Naive thymus-derived CD4-positive, alpha-beta T cell (primary cell): ENCODE results near the gene FAM131C. TPM values are rescaled to one million over a fixed set of nuclear protein-coding genes. Genes with fewer than 3 reads are reported as not detected.
"Not testable (repeated sequence)": the region's sequence is repeated elsewhere in the genome, so short reads cannot be mapped to it uniquely, and the experiment has no call there.

Source experiments
- ATAC-seq: fragments of 150-1000 bp; cut with Tn5 transposase; 2 replicates; pipeline ENCODE4 v1.10.0; 2021; ENCODE audit warnings: mild to moderate bottlenecking, moderate library complexity
- CTCF ChIA-PET: fragments of 350-600 bp; sonication (Branson Sonifier 250); formaldehyde crosslinking; loops from one replicate; lab custom pipeline; 2021; ENCODE audit warnings: antibody characterized with exemption; lab: Charles Lee
- POLR2A ChIA-PET: fragments of 350-600 bp; sonication (Branson Sonifier 250); formaldehyde crosslinking; loops from one replicate; lab custom pipeline; 2021; ENCODE audit warnings: antibody characterized with exemption, inconsistent platforms; lab: Charles Lee
- DNase-seq, 9 donors: peaks; one replicate each; pipeline versions ENCODE4 v3.0.0 to v3.0.0-alpha.2; 2020 to 2022; ENCODE audit warnings: mixed read lengths in 1 of 9
- H3K27ac ChIP-seq: one replicate; pipeline ENCODE4 v1.7.0; 2013; ENCODE audit warnings: mild to moderate bottlenecking, low read depth, low read length, moderate library complexity
- H3K27me3 ChIP-seq, 2 donors: one replicate each; pipeline ENCODE4 v1.7.0; 2013; ENCODE audit warnings: low read length in 2 of 2, mild to moderate bottlenecking in 2 of 2, moderate library complexity in 2 of 2; ENCODE audit not compliant: control insufficient read depth in 2 of 2, insufficient read depth in 2 of 2
- H3K36me3 ChIP-seq, 3 experiments: 1 replicate in 2 of 3; 2 replicates in 1 of 3; pipeline ENCODE4 v1.7.0; 2013; ENCODE audit warnings: low read length in 3 of 3, mild to moderate bottlenecking in 3 of 3, moderate library complexity in 1 of 3; ENCODE audit not compliant: insufficient read depth in 3 of 3, control insufficient read depth in 2 of 3
- H3K4me1 ChIP-seq, 2 donors: one replicate each; pipeline ENCODE4 v1.7.0; 2013; ENCODE audit warnings: low read length in 2 of 2, mild to moderate bottlenecking in 2 of 2, moderate library complexity in 1 of 2; ENCODE audit not compliant: control insufficient read depth in 2 of 2, insufficient read depth in 2 of 2
- H3K4me3 ChIP-seq: 2 replicates; pipeline ENCODE4 v1.7.0; 2013; ENCODE audit warnings: mild to moderate bottlenecking, low read length
- H3K9me3 ChIP-seq, 3 experiments: 1 replicate in 2 of 3; 2 replicates in 1 of 3; pipeline ENCODE4 v1.7.0; 2013; ENCODE audit warnings: low read length in 3 of 3; ENCODE audit not compliant: control insufficient read depth in 2 of 3
- H3K27ac Mint-ChIP-seq, 9 donors: one replicate each; pipeline ENCODE4 v1.8.0; 2020 to 2022; ENCODE audit warnings: mixed read lengths in 9 of 9, mild to moderate bottlenecking in 8 of 9, moderate library complexity in 5 of 9, inconsistent platforms in 2 of 9
- H3K27me3 Mint-ChIP-seq, 5 donors: one replicate each; pipeline ENCODE4 v1.8.0; 2021 to 2022; ENCODE audit warnings: mixed read lengths in 5 of 5, mild to moderate bottlenecking in 1 of 5
- H3K36me3 Mint-ChIP-seq, 5 donors: one replicate each; pipeline ENCODE4 v1.8.0; 2020 to 2022; ENCODE audit warnings: mixed read lengths in 5 of 5, mild to moderate bottlenecking in 3 of 5, inconsistent platforms in 1 of 5
- H3K4me1 Mint-ChIP-seq, 7 donors: one replicate each; pipeline ENCODE4 v1.8.0; 2020 to 2022; ENCODE audit warnings: mixed read lengths in 7 of 7, mild to moderate bottlenecking in 3 of 7, inconsistent platforms in 1 of 7
- H3K4me3 Mint-ChIP-seq, 10 donors: one replicate each; pipeline ENCODE4 v1.8.0; 2020 to 2022; ENCODE audit warnings: mild to moderate bottlenecking in 10 of 10, mixed read lengths in 10 of 10, moderate library complexity in 6 of 10, inconsistent platforms in 2 of 10
- H3K9me3 Mint-ChIP-seq, 11 donors: one replicate each; pipeline ENCODE4 v1.8.0; 2020 to 2022; ENCODE audit warnings: mixed read lengths in 11 of 11, mild to moderate bottlenecking in 4 of 11, inconsistent platforms in 1 of 11, moderate library complexity in 1 of 11
- intact Hi-C, 2 donors: fragments of 100-400 bp; cut with micrococcal nuclease; formaldehyde crosslinking; loops; one replicate each; pipeline ENCODE4 v1.15.1; 2023
- polyA plus RNA-seq, 2 donors: library from polyadenylated mRNA; unstranded; fragments of 300-500 nt; fragmentation: Illumina TruSeq; gene quantifications; one replicate each; pipeline ENCODE4 v1.2.3, GENCODE V29; 2021
- total RNA-seq, 6 experiments: library from RNA in 5 of 6; stranded (reverse) in 5 of 6; gene quantifications; 1 replicate in 5 of 6; 2 replicates in 1 of 6; pipeline ENCODE4 v1.2.3 and lab custom pipeline; 2021 to 2026

The FAM131C gene
- total and polyA plus RNA-seq, 7 experiments from 2014 or later = 1.3 TPM; not detected in 6

DNA sequence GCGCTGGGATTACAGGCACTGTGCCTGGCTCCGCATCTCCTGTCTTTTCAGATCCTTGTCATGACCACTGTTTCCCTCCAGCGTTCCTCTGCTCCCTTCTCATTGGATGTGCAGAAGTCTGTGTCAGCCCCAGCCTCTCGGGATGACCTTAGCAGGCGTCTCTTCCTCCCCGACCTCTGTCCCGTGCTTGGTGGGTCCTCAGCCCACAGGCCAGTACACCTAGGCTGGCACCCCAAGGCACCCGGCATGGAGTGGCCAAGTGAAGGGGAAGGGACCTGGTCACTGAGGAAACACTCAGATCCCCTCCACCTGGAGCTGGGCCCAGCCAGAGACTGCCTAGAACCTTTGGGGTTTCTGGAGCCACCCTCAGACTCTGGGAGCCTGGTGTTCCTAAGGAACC lies 32.3 kb downstream of the FAM131C start:
- no peak overlapping the region for H3K27ac Mint-ChIP-seq
- CTCF ChIA-PET = no interaction called here
- intact Hi-C loops = no loop called here

GRCh38 chr1:16039871-16040270 lies 33.6 kb downstream of the FAM131C start:
- DNase-seq, H3K9me3 Mint-ChIP-seq, H3K36me3 Mint-ChIP-seq, H3K27ac Mint-ChIP-seq, H3K9me3 ChIP-seq, POLR2A ChIA-PET, H3K4me3 Mint-ChIP-seq, H3K27ac ChIP-seq, H3K4me1 Mint-ChIP-seq, H3K27me3 ChIP-seq, CTCF ChIA-PET, H3K4me3 ChIP-seq, intact Hi-C loops, H3K36me3 ChIP-seq, H3K27me3 Mint-ChIP-seq, ATAC-seq, H3K4me1 ChIP-seq: not testable (repeated sequence)

More for the DNA sequence above, 32.3 kb downstream of the FAM131C start:
- Histone ChIP-seq H3K36me3 (no peaks in the 10 kb centered on the region), H3K4me1 (no peaks in the 10 kb centered on the region), H3K27ac (no peak overlapping the region), H3K9me3 (no peaks in the 10 kb centered on the region), H3K27me3 (no peaks in the 10 kb centered on the region), H3K4me3 (no peak overlapping the region)
- Mint-ChIP-seq H3K27me3 (peaks cover 0 to 5% (median 0%) of the 10 kb centered on the region in 5 donors), H3K9me3 (peaks cover 0 to 1% (median 0%) of the 10 kb centered on the region in 11 donors), H3K4me1 (no peaks in the 10 kb centered on the region), H3K36me3 (no peaks in the 10 kb centered on the region), H3K4me3 (no peak overlapping the region)
- ATAC-seq (no peak), DNase-seq (no peak)
- POLR2A ChIA-PET = no interaction called here

DNA sequence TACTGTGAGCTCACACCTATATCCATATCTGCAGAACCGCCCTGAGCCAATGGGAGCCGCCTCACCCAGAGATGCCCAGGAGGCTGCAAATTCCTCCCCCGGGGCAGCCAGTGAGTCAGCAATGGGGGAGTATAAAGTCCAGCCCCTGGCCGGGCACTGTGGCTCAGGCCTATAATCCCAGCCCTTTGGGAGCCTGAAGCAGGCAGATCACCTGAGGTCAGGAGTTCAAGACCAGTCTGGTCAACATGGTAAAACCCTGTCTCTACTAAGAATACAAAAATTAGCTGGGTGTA lies 34.9 kb downstream of the FAM131C start:
- no peak for ATAC-seq
- Histone ChIP-seq H3K36me3 (no peaks in the 10 kb centered on the region), H3K4me3 (no peak overlapping the region), H3K4me1 (no peaks in the 10 kb centered on the region), H3K27me3 (no peaks in the 10 kb centered on the region), H3K27ac (no peak overlapping the region), H3K9me3 (no peaks in the 10 kb centered on the region)
- Mint-ChIP-seq H3K36me3 (no peaks in the 10 kb centered on the region), H3K9me3 (no peaks in the 10 kb centered on the region), H3K4me3 (no peak overlapping the region), H3K27ac (no peak overlapping the region), H3K27me3 (peaks cover 0 to 4% (median 0%) of the 10 kb centered on the region in 5 donors), H3K4me1 (no peaks in the 10 kb centered on the region)
- no peak for DNase-seq
- ChIA-PET CTCF (no interaction called here), POLR2A (no interaction called here)
- intact Hi-C loops = no loop called here

GRCh38 chr1:16036461-16036860 lies 37.0 kb downstream of the FAM131C start:
- ATAC-seq, intact Hi-C loops, H3K36me3 Mint-ChIP-seq: not testable (repeated sequence)

DNA sequence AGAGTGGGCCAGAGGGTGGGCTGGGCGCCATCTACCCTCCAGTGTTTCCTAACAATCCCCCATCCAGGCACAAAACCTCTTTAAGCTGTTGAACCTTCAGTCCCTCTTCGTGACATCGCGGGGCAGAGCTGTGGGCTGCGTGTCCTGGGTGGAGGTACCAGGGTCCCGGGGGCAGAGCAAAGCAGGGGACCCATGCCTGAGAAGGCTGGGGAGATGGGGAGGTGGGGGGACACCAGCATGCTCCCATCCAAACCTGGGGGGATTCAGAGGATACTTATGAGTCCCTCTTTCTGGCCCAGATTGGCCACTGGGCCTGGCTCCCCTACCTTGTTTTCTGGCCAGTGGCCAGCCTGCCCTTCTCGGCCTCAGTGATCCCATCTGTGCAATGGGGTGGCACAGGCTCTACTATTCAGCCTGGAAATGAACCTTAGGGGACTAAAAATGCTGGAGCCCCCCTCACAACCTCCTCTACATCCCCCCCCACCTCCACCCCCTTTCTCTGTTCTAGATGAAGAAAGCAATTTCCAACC lies 40.3 kb downstream of the FAM131C start:
- H3K9me3 Mint-ChIP-seq, H3K4me3 ChIP-seq, POLR2A ChIA-PET, H3K4me1 ChIP-seq, H3K27ac ChIP-seq, CTCF ChIA-PET, H3K4me3 Mint-ChIP-seq, DNase-seq, intact Hi-C loops, H3K27ac Mint-ChIP-seq, H3K36me3 ChIP-seq, H3K9me3 ChIP-seq, H3K36me3 Mint-ChIP-seq, ATAC-seq, H3K4me1 Mint-ChIP-seq, H3K27me3 ChIP-seq: not testable (repeated sequence)
- peaks cover 3 to 18% (median 6%) of the 10 kb centered on the region in 5 donors for H3K27me3 Mint-ChIP-seq

More at GRCh38 chr1:16036461-16036860, 37.0 kb downstream of the FAM131C start:
- DNase-seq, H3K4me3 ChIP-seq, H3K4me1 ChIP-seq, H3K9me3 ChIP-seq, H3K27ac ChIP-seq, H3K36me3 ChIP-seq, H3K4me3 Mint-ChIP-seq, H3K4me1 Mint-ChIP-seq, H3K27me3 Mint-ChIP-seq, H3K9me3 Mint-ChIP-seq, H3K27me3 ChIP-seq, CTCF ChIA-PET, POLR2A ChIA-PET, H3K27ac Mint-ChIP-seq: not testable (repeated sequence)

- ATAC-seq = peak; percentile 89
Measured at GRCh38 chr1:16032388-16033102, 40.9 kb downstream of the FAM131C start.

GRCh38 chr1:16031551-16031950 lies 41.9 kb downstream of the FAM131C start:
- Histone ChIP-seq H3K27me3 (no peaks in the 10 kb centered on the region), H3K4me3 (no peak overlapping the region), H3K4me1 (no peaks in the 10 kb centered on the region), H3K9me3 (no peaks in the 10 kb centered on the region), H3K36me3 (no peaks in the 10 kb centered on the region), H3K27ac (no peak overlapping the region)
- Mint-ChIP-seq H3K36me3 (no peaks in the 10 kb centered on the region), H3K4me3 (no peak overlapping the region), H3K27me3 (peaks cover 6 to 24% (median 10%) of the 10 kb centered on the region in 5 donors), H3K9me3 (no peaks in the 10 kb centered on the region), H3K4me1 (peaks cover 0 to 12% (median 0%) of the 10 kb centered on the region in 7 donors), H3K27ac (no peak overlapping the region)
- ChIA-PET CTCF (no interaction called here), POLR2A (no interaction called here)
- ATAC-seq (no peak), DNase-seq (no peak)
- intact Hi-C loops = no loop called here

More at GRCh38 chr1:16032388-16033102, 40.9 kb downstream of the FAM131C start:
- Mint-ChIP-seq H3K9me3 (no peaks in the 10 kb centered on the region), H3K27me3 (peaks cover 6 to 24% (median 10%) of the 10 kb centered on the region in 5 donors), H3K36me3 (no peaks in the 10 kb centered on the region), H3K4me3 (no peak overlapping the region), H3K27ac (no peak overlapping the region), H3K4me1 (peaks cover 0 to 5% (median 0%) of the 10 kb centered on the region in 7 donors)
- ChIA-PET POLR2A (no interaction called here), CTCF (no interaction called here)
- no peaks in the 10 kb centered on the region for H3K4me1 ChIP-seq
- intact Hi-C loops = no loop called here
- no peaks in the 10 kb centered on the region for H3K9me3 ChIP-seq
- no peak overlapping the region for H3K4me3 ChIP-seq
- peak in 2 of 9 donors; percentile 22 to 70 for DNase-seq
- no peak overlapping the region for H3K27ac ChIP-seq
- H3K36me3 ChIP-seq = no peaks in the 10 kb centered on the region
- no peaks in the 10 kb centered on the region for H3K27me3 ChIP-seq
